Nephron (organoid): ENCODE measurements around the gene PM20D2.
A peak's percentile ranks its signal among the peaks of the same experiment; 100 is the strongest.

ENCODE experiments used
- H3K27ac Mint-ChIP-seq, 3 experiments: 2 replicates each; pipeline ENCODE4 v1.8.0; 2020; ENCODE audit warnings: mixed read lengths in 3 of 3, mild to moderate bottlenecking in 2 of 3, moderate library complexity in 1 of 3
- H3K27me3 Mint-ChIP-seq: 2 replicates; pipeline ENCODE4 v1.8.0; 2021; ENCODE audit warnings: low read depth, mild to moderate bottlenecking, moderate library complexity, mixed read lengths
- H3K36me3 Mint-ChIP-seq: 2 replicates; pipeline ENCODE4 v1.8.0; 2020; ENCODE audit warnings: low read depth, mixed read lengths
- H3K4me1 Mint-ChIP-seq: 2 replicates; pipeline ENCODE4 v1.8.0; 2020; ENCODE audit warnings: mixed read lengths
- H3K4me3 Mint-ChIP-seq, 3 experiments: 2 replicates each; pipeline ENCODE4 v1.8.0; 2020; ENCODE audit warnings: mild to moderate bottlenecking in 3 of 3, mixed read lengths in 3 of 3, moderate library complexity in 2 of 3
- H3K9me3 Mint-ChIP-seq: 2 replicates; pipeline ENCODE4 v1.8.0; 2020; ENCODE audit warnings: mixed read lengths
- TF ChIP-seq, protein P1 (sequence below), 3 experiments: fragments of 200-600 bp; sonication (generic); IDR thresholded peaks; one replicate each; pipeline ENCODE4 v1.5.0; 2021; ENCODE audit warnings: antibody characterized with exemption in 3 of 3; ENCODE audit not compliant: unreplicated experiment in 3 of 3

The PM20D2 gene

DNA sequence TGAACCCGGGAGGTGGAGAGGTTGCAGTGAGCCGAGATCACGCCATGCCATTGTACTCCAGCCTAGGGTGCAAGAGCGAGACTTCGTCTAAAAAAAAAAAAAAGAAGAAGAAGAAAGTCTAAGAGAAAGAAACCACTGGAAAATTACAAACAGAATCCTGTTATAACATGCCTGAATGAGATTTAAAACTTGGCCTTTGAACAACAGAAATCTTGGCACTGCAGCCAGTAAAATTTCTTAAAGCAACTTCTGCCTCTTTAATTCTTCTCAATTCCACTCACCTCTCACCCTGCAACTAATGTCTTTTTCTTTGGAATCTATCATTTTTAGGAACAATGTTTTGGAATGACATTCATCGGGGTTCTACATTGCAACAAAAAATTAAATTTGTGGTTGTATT, 26.3 kb downstream of the PM20D2 start:
- H3K9me3 Mint-ChIP-seq = no peaks in the 10 kb centered on the region

DNA sequence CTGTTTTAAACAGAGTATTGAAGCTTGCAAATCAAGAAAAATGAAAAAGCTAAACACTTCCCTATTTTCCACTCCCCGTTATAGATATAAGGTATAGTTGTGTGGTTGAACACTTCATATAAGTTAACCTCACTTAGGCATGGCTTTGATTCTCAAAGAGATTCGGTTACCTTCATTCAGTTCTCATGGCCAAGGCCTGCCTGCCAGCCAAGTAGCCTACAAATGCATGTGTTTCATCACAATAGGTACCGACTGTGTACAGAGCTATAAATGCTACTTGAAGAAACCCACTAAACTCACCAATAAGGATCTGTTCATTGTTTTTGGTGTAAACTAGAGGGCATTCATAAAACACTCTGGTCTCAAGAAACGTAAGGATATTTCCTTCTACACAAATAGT, 27.8 kb downstream of the PM20D2 start:
- Mint-ChIP-seq H3K36me3 (no peaks in the 10 kb centered on the region), H3K4me1 (peaks cover 24% of the 10 kb centered on the region), H3K27me3 (no peaks in the 10 kb centered on the region), H3K27ac (no peak overlapping the region), H3K9me3 (no peaks in the 10 kb centered on the region), H3K4me3 (no peak overlapping the region)
- TF ChIP-seq, protein P1, sequence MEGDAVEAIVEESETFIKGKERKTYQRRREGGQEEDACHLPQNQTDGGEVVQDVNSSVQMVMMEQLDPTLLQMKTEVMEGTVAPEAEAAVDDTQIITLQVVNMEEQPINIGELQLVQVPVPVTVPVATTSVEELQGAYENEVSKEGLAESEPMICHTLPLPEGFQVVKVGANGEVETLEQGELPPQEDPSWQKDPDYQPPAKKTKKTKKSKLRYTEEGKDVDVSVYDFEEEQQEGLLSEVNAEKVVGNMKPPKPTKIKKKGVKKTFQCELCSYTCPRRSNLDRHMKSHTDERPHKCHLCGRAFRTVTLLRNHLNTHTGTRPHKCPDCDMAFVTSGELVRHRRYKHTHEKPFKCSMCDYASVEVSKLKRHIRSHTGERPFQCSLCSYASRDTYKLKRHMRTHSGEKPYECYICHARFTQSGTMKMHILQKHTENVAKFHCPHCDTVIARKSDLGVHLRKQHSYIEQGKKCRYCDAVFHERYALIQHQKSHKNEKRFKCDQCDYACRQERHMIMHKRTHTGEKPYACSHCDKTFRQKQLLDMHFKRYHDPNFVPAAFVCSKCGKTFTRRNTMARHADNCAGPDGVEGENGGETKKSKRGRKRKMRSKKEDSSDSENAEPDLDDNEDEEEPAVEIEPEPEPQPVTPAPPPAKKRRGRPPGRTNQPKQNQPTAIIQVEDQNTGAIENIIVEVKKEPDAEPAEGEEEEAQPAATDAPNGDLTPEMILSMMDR (IDR thresholded peaks at IDR 0.05; ENCODE audit: unreplicated experiment in 3 of 3) = no peak

More for the DNA sequence above, 26.3 kb downstream of the PM20D2 start:
- Mint-ChIP-seq H3K36me3 (no peaks in the 10 kb centered on the region), H3K4me1 (peaks cover 20% of the 10 kb centered on the region), H3K27me3 (no peaks in the 10 kb centered on the region), H3K27ac (no peak overlapping the region), H3K4me3 (no peak overlapping the region)
- TF ChIP-seq, protein P1 (IDR thresholded peaks at IDR 0.05; ENCODE audit: unreplicated experiment in 3 of 3) = no peak

DNA sequence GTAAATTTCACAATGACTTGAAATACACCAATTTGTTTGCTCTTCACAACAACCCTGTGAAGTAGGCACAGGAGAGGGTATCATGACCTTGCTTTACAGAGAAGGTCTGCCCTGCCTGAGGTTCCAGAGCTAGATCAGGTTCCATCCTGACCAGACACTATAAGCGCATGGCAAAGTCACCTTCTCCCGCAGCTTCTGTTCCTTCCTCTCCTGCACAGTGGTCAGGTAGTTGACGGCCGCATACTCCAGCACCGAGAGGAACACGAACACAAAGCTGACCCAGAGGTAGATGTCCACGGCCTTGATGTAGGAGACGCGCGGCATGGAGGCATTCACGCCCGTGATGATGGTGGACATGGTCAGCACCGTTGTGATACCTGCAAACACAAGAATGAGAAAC, 34.3 kb downstream of the PM20D2 start:
- TF ChIP-seq, protein P1 (IDR thresholded peaks at IDR 0.05; ENCODE audit: unreplicated experiment in 3 of 3) = no peak
- Mint-ChIP-seq H3K27ac (no peak overlapping the region), H3K4me1 (peaks cover 30% of the 10 kb centered on the region), H3K36me3 (no peaks in the 10 kb centered on the region), H3K27me3 (no peaks in the 10 kb centered on the region), H3K9me3 (peaks cover 2% of the 10 kb centered on the region), H3K4me3 (no peak overlapping the region)

- H3K4me3 Mint-ChIP-seq = peak overlapping the region in 1 of 3 experiments; percentile 16
- no peaks in the 10 kb centered on the region for H3K36me3 Mint-ChIP-seq
- no peaks in the 10 kb centered on the region for H3K27me3 Mint-ChIP-seq
- peak overlapping the region in 2 of 3 experiments; percentile 22 to 65 for H3K27ac Mint-ChIP-seq
- TF ChIP-seq, protein P1 (IDR thresholded peaks at IDR 0.05; ENCODE audit: unreplicated experiment in 3 of 3) = no peak
- peaks cover 30% of the 10 kb centered on the region for H3K4me1 Mint-ChIP-seq
- peaks cover 2% of the 10 kb centered on the region for H3K9me3 Mint-ChIP-seq
Observed at GRCh38 chr6:89180971-89181370, 35.1 kb downstream of the PM20D2 start.

DNA sequence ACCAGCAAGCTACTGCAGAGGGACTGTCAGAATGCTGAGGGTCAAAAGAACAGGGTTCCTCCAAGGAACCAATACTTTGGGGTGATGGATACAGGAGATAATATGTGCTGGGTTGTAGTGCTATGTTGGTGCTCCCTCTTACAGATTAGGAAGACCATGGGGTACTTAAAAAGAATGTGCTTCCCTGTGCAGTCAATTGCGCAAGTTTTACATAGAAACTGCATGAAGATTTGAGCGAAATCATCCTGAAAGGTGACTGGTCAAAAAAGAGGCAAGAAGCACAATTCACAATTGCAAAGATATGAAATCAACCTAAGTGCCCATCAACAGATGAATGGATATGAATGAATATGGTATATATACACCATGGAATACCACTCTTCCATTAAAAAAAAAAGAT, 37.4 kb downstream of the PM20D2 start:
- Mint-ChIP-seq H3K27ac (no peak overlapping the region), H3K4me3 (no peak overlapping the region)

GRCh38 chr6:89184344-89184743, 38.5 kb downstream of the PM20D2 start:
- Mint-ChIP-seq H3K36me3 (no peaks in the 10 kb centered on the region), H3K27me3 (peaks cover 3% of the 10 kb centered on the region)

More for the DNA sequence above, 37.4 kb downstream of the PM20D2 start:
- H3K36me3 Mint-ChIP-seq = no peaks in the 10 kb centered on the region
- H3K9me3 Mint-ChIP-seq = peaks cover 2% of the 10 kb centered on the region
- TF ChIP-seq, protein P1 (IDR thresholded peaks at IDR 0.05; ENCODE audit: unreplicated experiment in 3 of 3) = no peak
- H3K27me3 Mint-ChIP-seq = peaks cover 3% of the 10 kb centered on the region
- peaks cover 28% of the 10 kb centered on the region for H3K4me1 Mint-ChIP-seq

More at GRCh38 chr6:89184344-89184743, 38.5 kb downstream of the PM20D2 start:
- TF ChIP-seq, protein P1 (IDR thresholded peaks at IDR 0.05; ENCODE audit: unreplicated experiment in 3 of 3) = no peak
- Mint-ChIP-seq H3K9me3 (peaks cover 2% of the 10 kb centered on the region), H3K27ac (no peak overlapping the region), H3K4me3 (no peak overlapping the region), H3K4me1 (peaks cover 21% of the 10 kb centered on the region)
